GM18909 (cell line): ENCODE data around the gene TSPAN32.
"Not testable (repeated sequence)": the region's sequence is repeated elsewhere in the genome, so short reads cannot be mapped to it uniquely, and the experiment has no call there.

Experiments
- ATAC-seq: cut with Tn5 transposase; IDR thresholded peaks from one replicate; pipeline ENCODE4 v1.9.1; 2021; ENCODE audit warnings: mild to moderate bottlenecking; ENCODE audit not compliant: unreplicated experiment, poor library complexity

TSPAN32 gene

DNA sequence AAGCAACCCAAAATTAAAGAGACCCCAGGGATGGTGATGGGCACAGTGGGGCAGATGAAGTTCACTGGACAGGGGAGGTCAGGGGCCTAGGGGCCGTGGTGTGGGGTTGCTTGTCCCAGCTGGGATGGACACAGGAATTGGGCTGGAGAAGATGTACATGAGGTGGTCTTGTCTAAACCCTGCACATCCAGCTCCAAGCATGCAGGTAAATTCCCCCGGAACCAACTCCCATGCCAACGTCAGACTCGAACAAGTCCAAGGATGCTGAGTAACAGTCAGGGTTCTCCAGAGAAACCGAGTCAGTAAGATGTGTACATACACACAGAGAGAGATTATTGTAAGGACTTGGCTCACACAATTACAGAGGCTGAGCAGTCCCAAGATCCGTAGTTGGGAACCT is 28.9 kb downstream of the TSPAN32 start:
- no peak for ATAC-seq

DNA sequence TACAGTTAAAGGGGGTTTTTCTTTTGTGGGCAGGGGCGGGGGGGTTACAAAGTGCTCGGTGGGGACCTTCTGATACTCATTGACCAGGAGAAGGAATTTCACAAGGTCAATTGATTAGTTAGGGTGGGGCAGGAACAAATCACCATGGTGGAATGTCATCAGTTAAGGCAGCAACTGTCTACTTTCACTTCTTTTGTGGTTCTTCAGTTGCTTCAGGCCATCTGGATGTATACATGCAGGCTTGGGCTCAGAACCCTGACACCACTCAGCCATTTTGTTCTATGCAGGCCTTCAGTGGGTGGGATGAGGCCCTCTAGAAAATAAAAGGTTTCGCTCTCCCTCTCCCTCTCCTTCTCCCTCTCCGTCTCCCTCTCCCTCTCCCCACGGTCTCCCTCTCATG is 29.6 kb downstream of the TSPAN32 start:
- ATAC-seq, result no peak

DNA sequence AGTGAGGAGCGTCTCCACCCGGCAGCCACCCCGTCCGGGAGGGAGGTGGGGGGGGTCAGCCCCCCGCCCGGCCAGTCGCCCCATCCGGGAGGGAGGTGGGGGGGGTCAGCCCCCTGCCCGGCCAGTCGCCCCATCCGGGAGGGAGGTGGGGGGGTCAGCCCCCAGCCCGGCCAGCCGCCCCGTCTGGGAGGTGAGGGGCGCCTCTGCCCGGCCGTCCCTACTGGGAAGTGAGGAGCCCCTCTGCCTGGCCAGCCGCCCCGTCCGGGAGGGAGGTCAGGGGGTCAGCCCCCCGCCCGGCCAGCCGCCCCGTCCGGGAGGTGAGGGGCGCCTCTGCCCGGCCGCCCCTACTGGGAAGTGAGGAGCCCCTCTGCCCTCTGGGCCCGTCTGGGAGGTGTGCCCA is 30.8 kb downstream of the TSPAN32 start:
- ATAC-seq, result not testable (repeated sequence)

DNA sequence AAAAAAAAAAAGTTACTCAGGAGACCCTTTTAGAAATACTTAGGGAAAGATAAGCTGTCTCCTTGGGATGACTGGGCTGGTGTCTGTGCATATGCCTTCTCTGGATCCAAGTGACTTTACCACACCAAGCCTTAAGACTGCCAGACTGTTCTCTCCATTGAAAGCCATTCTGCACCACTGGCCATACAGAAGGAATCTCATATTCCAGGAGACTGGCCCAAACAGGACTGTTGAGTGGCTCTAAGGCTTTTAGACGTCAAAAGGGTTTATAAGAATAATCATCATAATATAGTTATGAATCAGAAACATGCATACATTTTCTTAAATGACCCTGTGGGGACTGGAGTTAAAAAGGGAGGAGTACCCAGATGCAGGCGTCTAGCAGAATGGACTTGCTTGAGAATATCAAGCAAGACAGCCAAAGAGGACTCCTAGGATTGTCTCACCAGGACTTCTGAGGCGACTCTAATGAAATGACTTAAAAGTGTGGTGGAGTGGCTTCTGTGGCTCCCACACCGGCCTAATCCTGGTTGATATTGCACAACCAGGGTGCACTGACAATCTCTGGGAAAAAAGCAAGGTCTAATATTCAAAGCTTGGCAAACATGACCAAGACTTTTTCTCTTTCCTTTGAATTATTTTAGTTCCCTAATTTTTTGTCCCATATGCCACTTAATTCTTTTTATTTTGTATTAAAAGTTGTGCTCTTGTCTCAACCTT is 31.8 kb downstream of the TSPAN32 start:
- not testable (repeated sequence) for ATAC-seq

DNA sequence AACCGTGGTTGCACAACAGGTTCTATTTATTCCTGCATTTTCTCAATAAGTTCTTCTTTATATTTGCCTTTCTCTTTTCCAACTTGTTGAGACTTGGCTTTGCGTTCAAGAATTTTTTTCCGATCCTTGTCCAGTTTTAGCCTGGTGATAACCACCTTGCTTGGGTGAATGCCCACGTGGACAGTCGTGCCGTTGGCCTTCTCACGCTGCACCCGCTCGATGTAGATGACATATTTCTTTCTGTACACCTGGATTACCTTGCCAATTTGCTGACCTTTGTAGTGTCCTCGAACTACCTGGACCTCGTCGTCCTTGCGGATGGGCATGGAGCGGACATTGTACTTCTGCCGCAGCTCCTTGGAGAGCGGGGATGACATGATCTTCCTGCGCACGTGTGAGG is 33.5 kb downstream of the TSPAN32 start:
- ATAC-seq, result not testable (repeated sequence)

DNA sequence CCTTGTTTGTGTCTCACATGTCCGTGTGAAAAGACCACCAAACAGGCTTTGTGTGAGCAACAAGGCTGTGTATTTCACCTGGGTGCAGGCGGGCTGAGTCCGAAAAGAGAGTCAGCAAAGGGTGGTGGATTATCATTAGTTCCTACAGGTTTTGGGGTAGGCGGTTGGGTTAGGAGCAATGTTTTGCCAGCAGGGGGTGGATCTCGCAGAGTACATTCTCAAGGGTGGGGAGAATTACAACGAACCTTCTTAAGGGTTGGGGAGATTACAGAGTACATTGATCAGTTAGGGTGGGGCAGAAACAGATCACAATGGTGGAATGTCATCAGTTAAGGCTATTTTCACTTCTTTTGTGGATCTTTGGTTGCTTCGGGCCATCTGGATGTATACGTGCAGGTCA is 36.9 kb downstream of the TSPAN32 start:
- ATAC-seq, result not testable (repeated sequence)

DNA sequence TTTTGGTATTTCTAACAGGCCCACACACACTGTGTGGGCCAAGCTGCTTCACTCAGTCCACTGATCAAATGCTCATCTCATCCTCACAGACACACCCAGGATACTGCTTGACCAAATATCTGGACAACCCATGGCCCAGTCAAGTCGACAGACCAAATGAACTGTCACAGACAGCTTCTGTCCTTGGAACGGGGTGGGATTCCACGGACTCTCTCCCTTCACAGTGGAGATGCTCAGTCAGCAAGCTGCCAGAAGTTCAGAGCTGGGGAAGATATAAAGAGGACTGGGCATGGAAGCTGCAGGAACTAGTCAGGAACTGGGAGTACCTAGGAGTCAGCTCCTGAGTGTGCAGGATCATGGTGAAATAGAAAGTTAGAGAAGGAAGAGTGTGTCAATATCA is 40.7 kb downstream of the TSPAN32 start:
- ATAC-seq, result no peak

DNA sequence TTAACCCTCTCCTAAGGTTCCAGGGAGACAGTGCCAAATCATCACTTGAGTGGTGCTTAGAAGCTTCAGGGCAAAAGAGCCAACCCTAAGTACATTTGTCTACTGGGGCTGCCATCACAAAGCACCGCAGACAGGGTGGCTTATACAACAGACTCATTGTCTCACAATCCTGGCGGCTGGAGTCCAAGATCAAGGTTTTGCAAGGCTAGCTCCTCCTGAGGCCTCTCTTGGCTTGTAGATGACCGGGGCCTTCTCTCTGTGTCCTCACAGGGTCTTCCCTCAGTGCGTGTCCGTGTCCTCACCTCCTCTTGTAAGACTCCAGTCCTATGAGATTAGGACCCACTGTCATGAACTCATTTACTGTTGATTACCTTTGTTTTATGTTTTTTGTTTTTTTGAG is 41.2 kb downstream of the TSPAN32 start:
- no peak for ATAC-seq

DNA sequence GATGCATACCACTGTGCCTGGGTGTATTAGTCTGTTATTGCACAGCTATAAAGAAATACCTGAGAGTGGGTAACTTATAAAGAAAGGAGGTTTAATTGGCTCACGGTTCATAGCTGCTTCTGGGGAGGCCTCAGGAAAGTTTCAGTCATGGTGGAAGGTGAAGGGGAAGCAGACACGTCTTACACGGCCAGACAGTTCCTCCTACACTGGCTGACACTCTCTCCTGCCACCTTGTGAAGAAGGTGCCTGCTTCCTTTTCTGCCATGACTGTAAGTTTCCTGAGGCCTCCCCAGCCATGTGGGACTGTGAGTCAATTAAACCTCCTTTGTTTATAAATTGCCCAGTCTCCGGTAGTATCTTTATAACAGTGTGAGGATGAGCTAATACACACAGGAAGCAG is 41.7 kb downstream of the TSPAN32 start:
- no peak for ATAC-seq

DNA sequence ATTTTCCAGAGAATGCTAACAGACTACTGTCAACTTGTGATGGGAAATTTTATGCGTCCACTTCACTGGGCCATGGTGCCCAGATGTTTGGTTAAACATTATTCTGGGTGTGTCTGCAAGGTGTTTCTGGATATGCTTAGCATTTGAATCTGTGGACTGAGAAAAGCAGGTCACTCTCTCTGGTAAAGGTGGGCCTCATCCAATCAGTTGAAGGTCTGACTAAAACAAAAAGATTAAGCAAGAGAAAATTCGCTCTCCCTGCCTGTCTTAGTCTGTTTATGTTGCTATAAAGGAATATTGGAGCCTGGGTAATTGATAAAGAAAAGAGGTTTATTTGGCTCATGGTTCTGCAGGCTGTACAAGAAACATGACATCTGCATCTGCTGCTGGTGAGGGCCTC is 43.2 kb downstream of the TSPAN32 start:
- ATAC-seq, result no peak

DNA sequence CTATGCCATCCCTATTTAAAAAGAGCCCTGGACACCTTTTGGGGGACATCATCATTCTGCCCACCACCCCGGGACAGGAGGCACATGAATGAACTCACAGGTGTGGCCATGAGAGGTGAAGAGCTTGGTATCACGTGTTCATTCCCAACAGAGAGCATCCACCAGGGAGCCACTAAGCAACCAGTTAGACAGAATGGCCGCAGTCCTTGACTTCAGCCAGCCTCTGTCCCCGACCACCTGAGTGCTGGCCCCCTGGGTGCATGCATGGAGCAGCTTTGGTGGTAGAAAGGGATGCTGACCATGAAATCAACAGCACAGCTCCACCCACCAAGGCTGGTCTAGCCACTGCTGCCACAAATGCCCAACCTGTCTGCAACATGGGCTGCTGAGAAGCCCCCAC is 44.2 kb downstream of the TSPAN32 start:
- ATAC-seq, result no peak

DNA sequence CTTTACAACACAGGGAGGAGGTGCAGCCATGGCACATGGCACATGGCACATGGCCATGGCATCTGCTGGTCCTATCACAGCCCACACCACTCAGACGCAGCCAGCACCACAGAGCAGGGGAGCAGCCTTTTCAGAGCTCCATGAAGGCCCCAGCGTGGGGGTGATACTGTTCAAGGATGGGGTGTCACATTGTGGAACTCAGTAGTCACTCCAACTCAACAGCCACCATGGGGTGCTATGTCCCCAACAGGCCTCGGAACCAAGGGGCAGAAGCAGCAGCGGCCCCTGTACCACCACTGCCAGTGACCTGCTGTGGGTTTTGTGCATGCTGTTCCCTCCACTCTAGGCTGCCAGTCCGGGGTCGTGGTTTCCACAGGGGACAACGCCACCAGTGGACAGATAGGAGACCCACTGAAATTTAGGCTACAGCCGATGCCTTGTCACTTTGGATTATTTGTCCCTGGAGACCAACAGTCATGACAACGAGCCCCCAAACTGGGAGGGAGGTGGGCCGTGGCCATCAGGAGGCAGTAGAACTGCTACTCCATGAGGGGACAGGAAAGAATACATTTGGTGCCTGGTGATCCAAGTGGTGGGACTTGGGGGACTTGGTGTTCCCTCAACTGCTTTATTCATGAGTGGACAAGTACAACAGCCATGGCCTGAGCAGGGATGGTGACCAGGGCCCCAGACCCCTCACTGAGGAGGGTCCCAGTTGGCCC is 44.9 kb downstream of the TSPAN32 start:
- no peak for ATAC-seq

DNA sequence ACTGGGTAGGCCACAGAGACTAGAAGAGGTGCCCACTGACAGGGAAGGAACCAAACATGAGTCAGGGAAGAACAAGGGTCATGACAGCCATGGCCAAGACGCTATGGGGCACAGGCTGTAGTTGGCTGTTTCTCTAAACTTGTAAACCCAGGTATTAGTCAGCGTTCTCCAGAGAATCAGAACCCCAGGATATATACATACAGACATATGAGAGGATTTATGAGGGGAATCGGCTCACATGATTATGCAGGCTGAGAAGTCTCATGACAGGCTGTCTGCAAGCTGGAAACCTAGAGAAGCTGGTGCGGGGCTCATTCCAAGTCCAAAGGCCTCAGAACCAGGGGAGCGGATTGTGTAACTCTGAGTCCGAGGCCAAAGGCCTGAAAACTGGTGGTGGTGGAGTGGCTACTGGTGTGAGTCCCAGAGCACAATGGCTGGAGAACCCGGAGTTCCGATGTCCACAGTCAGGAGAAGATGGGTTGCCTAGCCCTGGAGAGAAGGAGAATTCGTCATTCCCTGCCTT is 45.6 kb downstream of the TSPAN32 start:
- ATAC-seq, result no peak

DNA sequence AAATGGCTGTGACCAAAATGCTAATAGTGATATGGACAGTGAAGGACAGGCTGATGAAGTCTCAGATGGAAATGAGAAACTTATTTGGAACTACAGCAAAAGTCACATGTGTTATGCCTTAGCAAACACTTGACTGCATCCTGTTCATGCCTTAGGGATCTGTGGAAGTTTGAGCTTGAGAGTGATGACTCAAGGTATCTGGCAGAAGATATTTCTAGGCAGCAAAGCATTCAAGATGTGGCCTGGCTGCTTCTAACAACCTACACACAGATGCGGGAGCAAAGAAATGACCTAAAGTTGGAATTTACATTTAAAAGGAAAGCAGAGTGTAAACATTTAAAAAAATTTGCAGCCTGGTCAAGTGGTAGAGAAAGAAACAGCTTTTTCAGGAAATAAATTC is 47.2 kb downstream of the TSPAN32 start:
- ATAC-seq, result no peak

DNA sequence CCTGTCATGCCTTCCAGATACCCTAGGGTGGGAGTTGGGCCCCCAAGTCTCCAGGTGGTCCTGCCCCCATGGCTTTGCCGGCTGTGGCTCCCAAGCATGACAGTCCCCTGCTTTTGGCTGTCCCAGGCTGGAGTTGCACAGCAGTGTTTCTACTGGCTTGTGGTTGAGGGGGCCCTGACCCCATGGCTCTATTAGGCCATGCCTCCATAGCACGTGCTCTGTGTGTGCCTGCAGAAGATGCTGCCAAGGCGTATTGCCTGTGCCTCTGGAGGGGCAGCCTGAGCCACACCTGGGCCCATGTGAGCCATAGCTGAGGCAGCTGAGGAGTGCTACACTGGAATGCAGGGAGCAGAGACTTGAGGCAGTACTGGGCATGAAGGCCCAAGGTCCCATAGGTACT is 49.9 kb downstream of the TSPAN32 start:
- ATAC-seq, result no peak

DNA sequence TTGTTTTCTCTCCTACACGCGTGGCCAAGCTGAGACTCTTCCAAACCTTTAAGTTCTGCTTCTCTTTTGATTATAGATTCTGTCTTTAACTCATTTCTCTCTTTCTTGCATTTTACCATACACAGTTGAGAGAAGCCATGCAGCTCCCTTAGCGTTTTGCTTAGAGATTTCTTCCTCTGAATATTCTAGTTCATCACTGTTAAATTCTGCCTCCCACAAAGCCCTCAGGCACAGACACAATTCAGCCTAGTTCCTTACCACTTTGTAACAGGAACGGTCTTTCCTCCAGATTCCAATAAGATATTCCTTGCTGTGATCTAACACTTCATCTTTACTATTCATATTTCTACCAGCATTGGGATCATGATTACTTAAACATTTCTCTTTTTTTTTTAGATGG is 50.6 kb downstream of the TSPAN32 start:
- ATAC-seq, result no peak

DNA sequence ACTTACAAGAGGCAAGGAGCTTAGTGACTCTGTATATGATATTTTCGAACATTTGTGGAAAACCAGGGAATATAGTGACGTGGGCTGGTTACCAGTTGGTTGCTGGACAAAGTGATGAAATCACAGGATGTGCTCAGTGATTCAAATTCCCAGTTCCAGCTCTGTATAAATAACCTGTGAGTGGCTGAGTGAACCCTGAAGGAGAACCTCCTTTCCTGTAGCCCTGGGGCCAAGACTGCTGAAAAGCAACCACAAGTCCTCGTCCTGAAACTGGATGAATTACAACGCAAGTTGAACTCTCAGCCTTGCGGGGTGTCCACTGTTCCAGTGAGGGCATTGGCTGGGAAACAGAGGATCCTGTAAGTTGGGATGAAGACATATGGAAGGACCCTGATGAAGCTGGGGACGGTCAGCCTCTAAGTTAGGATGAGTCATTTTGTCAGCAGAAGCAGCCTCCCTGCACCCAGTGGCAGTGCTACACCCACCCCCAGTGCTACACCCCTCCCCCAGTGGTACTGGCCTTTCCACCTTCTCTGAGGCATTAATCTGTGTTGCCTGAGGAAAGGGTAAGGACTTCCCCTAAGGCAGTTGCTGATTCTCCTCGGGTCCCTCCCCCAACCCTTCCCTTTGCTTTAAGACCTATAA is 53.3 kb downstream of the TSPAN32 start:
- ATAC-seq, result no peak

DNA sequence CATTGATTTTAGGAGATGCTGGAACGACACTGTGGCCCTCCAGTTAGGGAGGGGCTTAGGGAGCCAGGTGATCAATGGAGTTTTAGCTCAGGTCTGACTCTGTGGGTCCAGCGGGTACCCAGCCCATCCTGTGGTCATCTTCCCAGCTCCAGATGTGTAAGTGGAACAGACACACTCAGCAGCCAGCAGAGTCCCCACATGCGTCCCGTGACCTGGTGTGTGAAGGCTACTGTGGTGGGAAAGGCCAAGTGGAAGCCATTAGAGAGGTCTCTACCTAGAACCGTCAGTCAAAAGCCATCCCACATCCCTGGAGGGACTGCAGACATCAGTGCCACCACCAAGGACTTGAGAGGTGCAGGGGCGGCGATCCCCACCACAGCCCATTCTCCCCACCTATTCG is 55.4 kb downstream of the TSPAN32 start:
- ATAC-seq, result no peak

DNA sequence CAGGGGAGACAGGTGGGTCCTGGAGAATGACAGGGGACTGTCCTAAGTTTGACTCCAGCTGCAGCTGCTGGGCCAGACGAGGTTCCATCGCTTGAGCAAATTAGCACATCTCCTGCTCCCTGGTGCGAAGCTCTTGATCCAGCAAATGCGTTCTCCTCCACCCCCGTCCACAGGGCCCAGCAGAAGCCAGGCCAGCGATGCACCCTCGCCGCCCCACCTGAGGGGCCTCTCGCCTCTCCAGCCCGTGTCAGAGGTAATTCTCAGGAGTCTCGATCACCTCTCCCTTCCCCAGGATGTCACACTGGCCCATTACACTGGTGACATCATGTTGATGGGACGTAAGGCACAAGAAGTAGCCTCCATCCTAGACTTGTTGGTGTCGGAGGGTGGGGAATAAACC is 55.8 kb downstream of the TSPAN32 start:
- not testable (repeated sequence) for ATAC-seq

DNA sequence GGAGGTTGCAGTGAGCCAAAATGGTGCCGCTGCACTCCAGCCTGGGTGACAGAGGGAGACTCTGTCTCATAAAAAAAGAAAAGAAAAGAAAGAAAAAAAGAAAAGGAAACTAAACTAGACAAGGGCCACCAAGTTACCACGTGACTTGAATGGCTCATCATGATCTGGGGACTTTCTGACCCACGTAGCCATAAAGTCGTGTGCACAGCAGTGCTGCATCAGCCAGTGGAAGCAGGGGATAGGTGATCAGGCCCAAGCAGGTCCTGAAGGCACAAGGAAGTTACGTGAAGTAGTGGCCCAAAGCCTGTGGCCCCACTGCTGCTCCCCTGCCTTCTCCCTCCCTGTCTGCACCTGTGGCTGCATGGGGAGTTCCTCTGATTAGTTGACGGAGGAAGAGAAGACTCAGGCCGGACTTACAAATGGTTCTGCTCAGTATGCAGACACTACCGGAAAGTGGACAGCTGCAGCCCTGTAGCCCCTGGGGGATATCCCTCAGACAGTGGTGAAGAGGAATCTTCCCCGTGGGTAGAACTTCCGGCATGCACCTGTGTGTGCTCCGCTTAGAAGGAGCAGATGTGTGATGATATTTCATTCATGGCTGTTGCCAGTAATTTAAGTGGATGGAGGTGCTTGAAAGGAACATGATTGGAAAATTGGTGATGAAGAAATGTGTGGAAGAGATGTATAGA is 57.1 kb downstream of the TSPAN32 start:
- ATAC-seq, result no peak

DNA sequence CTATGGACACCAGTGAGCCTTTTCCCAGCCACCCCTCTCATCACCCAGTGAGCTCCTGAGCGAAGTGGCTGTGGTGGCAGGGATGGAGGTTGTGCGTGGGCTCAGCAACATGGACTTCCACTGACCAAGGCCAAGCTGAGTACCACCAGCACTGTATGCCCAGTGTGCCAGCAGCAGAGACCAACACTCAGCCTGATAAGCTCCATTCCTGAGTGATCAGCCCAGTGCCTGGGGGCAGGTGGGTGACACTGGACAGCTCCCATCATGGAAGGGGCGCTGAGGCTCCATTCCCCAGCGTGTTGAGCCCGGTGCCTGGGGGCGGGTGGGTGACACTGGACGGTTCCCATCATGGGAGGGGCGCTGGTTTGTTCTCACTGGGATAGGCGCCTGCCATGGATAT is 57.7 kb downstream of the TSPAN32 start:
- no peak for ATAC-seq
